HG03196 (cell line): Measurements from ENCODE around the gene FHIT.
A peak's percentile ranks its signal among the peaks of the same experiment; 100 is the strongest.
"Not testable (repeated sequence)": the region's sequence is repeated elsewhere in the genome, so short reads cannot be mapped to it uniquely, and the experiment has no call there.

Experiments
- ATAC-seq: cut with Tn5 transposase; IDR thresholded peaks from one replicate; pipeline ENCODE4 v1.9.1; 2021; ENCODE audit not compliant: unreplicated experiment

FHIT gene

GRCh38 chr3:61227799-61228198 is 23.5 kb downstream of the FHIT start:
- ATAC-seq, result no peak

DNA sequence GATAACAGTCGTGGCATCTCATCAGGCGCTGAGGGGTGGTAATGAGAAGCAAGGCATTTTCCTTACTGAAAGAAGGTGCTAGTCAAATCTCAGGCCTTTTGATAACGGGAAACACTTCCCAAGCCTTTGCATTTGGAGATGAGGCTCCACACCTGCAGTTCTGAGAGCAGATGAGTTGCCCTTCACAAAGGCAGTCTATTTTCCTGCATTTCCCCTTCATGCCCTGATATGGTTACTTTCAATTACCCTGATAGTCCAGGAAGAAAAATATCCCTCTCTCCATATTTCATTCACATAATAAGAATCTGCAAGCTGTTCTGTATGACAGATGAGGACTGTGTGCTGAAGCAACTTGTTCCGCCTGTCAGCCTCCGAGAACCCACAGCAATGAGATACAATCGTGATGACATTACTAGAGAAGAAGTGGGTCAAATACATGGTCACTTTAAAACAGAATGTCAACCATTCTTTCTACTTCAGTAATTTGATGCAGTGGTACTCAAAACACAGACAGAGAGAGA is 25.0 kb downstream of the FHIT start:
- ATAC-seq, result no peak

- no peak for ATAC-seq
Observed at GRCh38 chr3:61224823-61225222, 26.4 kb downstream of the FHIT start.

- no peak for ATAC-seq
Observed at GRCh38 chr3:61223451-61223850, 27.8 kb downstream of the FHIT start.

DNA sequence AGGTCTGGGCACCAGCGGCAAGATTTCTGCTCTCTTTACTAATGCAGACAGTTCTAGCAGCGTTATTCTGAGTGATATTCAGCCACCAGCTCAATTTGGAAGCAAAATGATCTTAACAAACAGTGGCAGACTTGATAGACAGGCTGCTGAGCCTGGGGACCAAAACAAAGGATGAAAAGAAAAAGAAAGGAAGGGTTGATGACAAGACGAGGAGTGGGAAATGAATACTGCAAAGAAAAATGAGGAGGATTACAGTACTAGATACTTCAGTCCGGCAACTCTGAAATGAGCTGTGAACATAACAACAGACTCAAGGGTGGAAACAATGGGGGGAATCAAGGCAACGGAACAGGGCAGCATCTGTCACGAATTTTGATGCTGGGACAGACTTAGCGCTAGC is 28.8 kb downstream of the FHIT start:
- ATAC-seq, result no peak

DNA sequence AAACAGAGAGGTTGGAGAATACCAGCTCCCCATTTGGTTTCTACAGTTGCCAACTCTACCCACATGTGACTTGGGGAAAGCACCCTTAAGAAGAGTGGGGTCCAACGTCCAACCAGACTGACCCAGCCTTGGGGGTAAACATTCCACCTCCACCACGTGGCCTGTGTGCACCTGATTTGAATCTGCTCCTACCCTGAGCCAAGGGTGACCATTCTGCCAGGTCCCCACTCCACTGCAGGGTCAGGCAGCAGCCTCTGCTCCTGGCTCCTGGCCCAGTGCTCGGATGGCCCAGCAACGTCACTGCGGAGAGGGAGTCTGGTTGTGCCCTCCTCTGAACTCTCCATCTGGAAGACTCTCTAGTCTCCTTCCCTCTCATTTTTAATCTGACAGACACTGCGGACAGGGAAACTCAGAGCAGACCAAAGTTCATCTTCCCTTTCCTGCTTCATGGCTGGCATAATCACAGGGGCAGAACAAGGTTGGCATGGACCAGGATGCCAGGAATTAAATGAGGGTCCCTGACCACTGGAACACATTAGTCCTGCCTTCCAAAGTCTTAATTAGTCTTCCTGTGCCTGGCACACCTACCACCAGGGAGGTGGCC is 29.4 kb downstream of the FHIT start:
- no peak for ATAC-seq

GRCh38 chr3:61218504-61218903 is 32.7 kb downstream of the FHIT start:
- ATAC-seq, result no peak

GRCh38 chr3:61216171-61216570 is 35.1 kb downstream of the FHIT start:
- not testable (repeated sequence) for ATAC-seq

- ATAC-seq, result no peak
Observed at GRCh38 chr3:61202086-61202485, 49.2 kb downstream of the FHIT start.

GRCh38 chr3:61201071-61201470 is 50.2 kb downstream of the FHIT start:
- ATAC-seq, result no peak

- ATAC-seq, result no peak
Observed at GRCh38 chr3:61200270-61200669, 51.0 kb downstream of the FHIT start.

GRCh38 chr3:61199843-61200242 is 51.4 kb downstream of the FHIT start:
- no peak for ATAC-seq

GRCh38 chr3:61194892-61195538 is 56.2 kb downstream of the FHIT start:
- ATAC-seq, result no peak

GRCh38 chr3:61192222-61192621 is 59.0 kb downstream of the FHIT start:
- ATAC-seq, result no peak

DNA sequence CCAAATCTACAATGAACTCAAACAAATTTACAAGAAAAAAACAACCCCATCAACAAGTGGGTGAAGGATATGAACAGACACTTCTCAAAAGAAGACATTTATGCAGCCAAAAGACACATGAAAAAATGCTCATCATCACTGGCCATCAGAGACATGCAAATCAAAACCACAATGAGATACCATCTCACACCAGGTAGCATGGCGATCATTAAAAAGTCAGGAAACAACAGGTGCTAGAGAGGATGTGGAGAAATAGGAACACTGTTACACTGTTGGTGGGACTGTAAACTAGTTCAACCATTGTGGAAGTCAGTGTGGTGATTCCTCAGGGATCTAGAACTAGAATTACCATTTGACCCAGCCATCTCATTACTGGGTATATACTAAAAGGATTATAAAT is 61.0 kb downstream of the FHIT start:
- not testable (repeated sequence) for ATAC-seq

GRCh38 chr3:61186030-61186429 is 65.2 kb downstream of the FHIT start:
- ATAC-seq, result no peak

DNA sequence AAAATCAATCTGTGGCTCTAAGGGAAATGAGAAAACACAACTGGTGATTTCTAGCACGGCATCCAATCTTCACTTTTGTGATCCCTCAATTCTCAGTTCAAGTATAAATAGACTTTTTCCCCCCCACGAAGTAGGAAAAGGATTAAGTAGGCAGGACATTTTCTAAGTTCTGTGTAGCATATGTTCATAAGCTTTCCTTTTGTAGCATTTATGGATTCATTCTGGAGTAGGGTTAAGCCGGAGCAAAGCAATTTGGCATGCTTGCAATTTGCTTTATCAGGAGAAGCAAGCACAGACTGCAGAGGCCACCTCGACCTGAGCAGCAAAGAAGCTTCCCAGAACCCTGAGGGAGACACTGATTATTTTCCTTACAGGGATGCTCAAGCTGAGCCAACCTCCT is 66.3 kb downstream of the FHIT start:
- no peak for ATAC-seq

GRCh38 chr3:61182662-61183061 is 68.6 kb downstream of the FHIT start:
- peak; percentile 41 for ATAC-seq

DNA sequence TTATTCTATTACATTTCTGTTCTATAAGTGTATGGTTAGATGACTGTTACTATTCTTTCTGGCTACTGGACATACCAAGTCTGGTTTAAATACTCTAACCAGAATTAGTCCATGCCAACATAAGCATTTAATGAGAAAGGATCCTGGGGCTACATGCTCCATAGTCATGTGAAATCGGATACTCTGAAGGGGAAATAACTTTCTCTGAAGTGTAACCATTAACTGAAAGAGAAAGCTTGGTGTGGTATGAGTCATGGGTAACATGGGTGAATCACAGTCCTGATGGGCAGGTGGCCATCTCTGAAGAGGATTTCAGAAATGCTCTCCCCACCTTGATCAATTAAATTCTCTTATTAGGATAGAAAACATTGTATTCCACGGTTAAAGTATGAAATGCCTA is 69.4 kb downstream of the FHIT start:
- peak; percentile 97 for ATAC-seq

DNA sequence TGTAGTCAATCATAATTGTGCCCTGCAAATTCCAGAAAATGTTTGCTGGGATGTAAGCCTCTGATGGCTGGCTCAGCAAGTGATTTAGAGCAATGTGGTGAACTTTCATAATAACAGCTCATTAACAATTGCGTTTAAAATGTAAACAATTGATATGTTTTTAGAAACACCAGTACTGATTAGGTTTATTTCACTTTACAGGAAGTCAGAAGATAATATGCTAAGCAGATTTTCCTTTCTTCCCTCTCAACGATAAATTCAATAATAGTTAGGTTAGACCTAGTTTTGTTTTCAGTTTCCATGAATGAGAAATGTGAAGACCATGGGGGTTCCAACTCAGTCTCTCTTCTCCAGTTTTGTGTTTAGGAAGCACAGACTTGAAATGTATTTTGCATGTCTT is 71.0 kb downstream of the FHIT start:
- ATAC-seq, result no peak

DNA sequence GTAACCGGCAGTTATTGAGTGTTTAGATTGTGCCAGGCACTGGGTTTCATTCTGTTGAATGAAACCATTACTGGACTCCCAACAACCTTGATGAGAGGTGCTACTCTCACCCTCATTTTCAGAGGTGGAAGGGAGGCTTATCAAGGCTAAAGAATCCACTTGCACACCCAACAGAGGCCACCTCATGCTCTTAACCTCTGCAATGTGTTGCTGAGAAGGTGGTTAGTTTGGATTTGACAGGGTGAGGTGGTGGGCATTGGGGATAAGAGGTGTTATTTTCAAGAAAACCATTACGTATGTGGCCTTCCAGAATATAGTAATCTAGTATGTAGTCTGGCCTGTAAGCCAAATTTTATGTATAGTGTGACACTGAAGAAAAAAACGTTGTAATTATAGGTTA is 73.1 kb downstream of the FHIT start:
- no peak for ATAC-seq

GRCh38 chr3:61177450-61177849 is 73.8 kb downstream of the FHIT start:
- no peak for ATAC-seq

- no peak for ATAC-seq
Observed at GRCh38 chr3:61173676-61174075, 77.6 kb downstream of the FHIT start.
